Stomach (tissue), 9 donors: Measurements from ENCODE around the gene SMAP2. TPM values are rescaled to one million over a fixed set of nuclear protein-coding genes. Genes with fewer than 3 reads are reported as not detected.
A peak's percentile ranks its signal among the peaks of the same experiment; 100 is the strongest.

Source experiments
- DNase-seq, 2 donors: peaks; one replicate each; pipeline versions ENCODE4 v3.0.0 to v3.0.0-alpha.2; 2013 to 2019
- H3K27ac ChIP-seq, 5 donors: fragments of 200-600 bp in 4 of 5; sonication (generic) in 4 of 5; one replicate each; pipeline ENCODE4 v1.5.1; 2013 to 2019; ENCODE audit warnings: mild to moderate bottlenecking in 1 of 5, moderate library complexity in 1 of 5
- H3K27me3 ChIP-seq, 3 donors: fragments of 200-600 bp; sonication (generic); one replicate each; pipeline ENCODE4 v1.5.1; 2017 to 2019; ENCODE audit warnings: mixed run types in 1 of 3
- H3K36me3 ChIP-seq, 4 donors: fragments of 200-600 bp; sonication (generic); 1 replicate in 3 of 4; 2 replicates in 1 of 4; pipeline ENCODE4 v1.5.1; 2016 to 2019
- H3K4me1 ChIP-seq, 4 donors: fragments of 200-600 bp; sonication (generic); one replicate each; pipeline ENCODE4 v1.5.1; 2016 to 2019
- H3K4me3 ChIP-seq, 4 donors: fragments of 200-600 bp; sonication (generic) in 3 of 4; one replicate each; pipeline ENCODE4 v1.5.1; 2016 to 2019; ENCODE audit warnings: mild to moderate bottlenecking in 1 of 4
- H3K9me3 ChIP-seq, 4 donors: fragments of 200-600 bp; sonication (generic); one replicate each; pipeline ENCODE4 v1.5.1; 2016 to 2019
- CTCF ChIP-seq, 7 experiments: fragments of 450-650 bp in 4 of 7; fragments of 200-600 bp in 3 of 7; sonication (generic) in 3 of 7; IDR thresholded peaks; one replicate each; pipeline ENCODE4 v1.5.1; 2016 to 2019; ENCODE audit warnings: antibody characterized with exemption in 7 of 7, control low read depth in 2 of 7, mild to moderate bottlenecking in 1 of 7
- EP300 ChIP-seq: sonication (generic); formaldehyde crosslinking; IDR thresholded peaks from one replicate; pipeline ENCODE4 v1.6.1; 2017; ENCODE audit warnings: antibody characterized with exemption
- POLR2A ChIP-seq, 4 donors: fragments of 450-650 bp; IDR thresholded peaks; one replicate each; pipeline ENCODE4 v1.6.1; 2016; ENCODE audit warnings: antibody characterized with exemption in 4 of 4, control low read depth in 2 of 4, mild to moderate bottlenecking in 1 of 4, moderate library complexity in 1 of 4
- POLR2AphosphoS5 ChIP-seq, 3 donors: sonication (generic); formaldehyde crosslinking; IDR thresholded peaks; one replicate each; pipeline ENCODE4 v1.6.1; 2016; ENCODE audit warnings: antibody characterized with exemption in 3 of 3
- WGBS, 5 donors: extraction: QIAGEN DNeasy Blood & Tissue Kit in 3 of 5; methylation state at CpG; one replicate each; pipeline versions ENCODE4 v1.1.5 to v1.1.7; 2013 to 2018; 5-methylcytosine and 5-hydroxymethylcytosine counted together
- intact Hi-C: fragments of 100-400 bp; cut with DNase I; formaldehyde crosslinking; loops from one replicate; pipeline ENCODE4 v1.15.1; 2023; ENCODE audit warnings: low total_unique reads
- polyA plus RNA-seq, 3 donors: library from polyadenylated mRNA; stranded (reverse); fragments of 200-250 nt; gene quantifications; one replicate each; pipeline ENCODE4 v1.2.3, GENCODE V29; 2013
- total RNA-seq, 5 donors: library from RNA; depleted of rRNA; stranded (reverse); fragments of >200 nt; gene quantifications; one replicate each; pipeline versions ENCODE4 v1.1.0 to v1.2.3, GENCODE V29; 2014 to 2016
- donor health status: healthy with polysubstance abuse.
- donor health status: Bipolar disorder and iron deficiency.
- donor health status: healthy.

The SMAP2 gene
- total and polyA plus RNA-seq, 8 donors = 21.6 to 58.0 (median 31.8) TPM

- Histone ChIP-seq H3K36me3 (no peaks in the 10 kb centered on the region), H3K4me3 (no peak overlapping the region), H3K27me3 (no peaks in the 10 kb centered on the region), H3K27ac (peak overlapping the region in 4 of 5 donors; percentile 1 to 99 (median 74)), H3K9me3 (no peaks in the 10 kb centered on the region), H3K4me1 (peaks cover 28 to 92% (median 67%) of the 10 kb centered on the region in 4 donors)
- DNase-seq = no peak
- TF ChIP-seq POLR2A (IDR thresholded peaks at IDR 0.05) (no peak), POLR2AphosphoS5 (IDR thresholded peaks at IDR 0.05) (peak in 2 of 3 donors; percentile 13 to 39)
- intact Hi-C loops = no loop called here
- 55 to 69% (median 62%) methylated on average over 1 of the region's 1 CpG for WGBS, 5 donors
Observed at GRCh38 chr1:40396420-40396819, 22.9 kb downstream of the SMAP2 start.

GRCh38 chr1:40397258-40397657 lies 23.7 kb downstream of the SMAP2 start:
- Histone ChIP-seq H3K4me1 (peaks cover 19 to 91% (median 62%) of the 10 kb centered on the region in 4 donors), H3K27ac (peak overlapping the region in 4 of 5 donors; percentile 1 to 99 (median 74)), H3K4me3 (no peak overlapping the region), H3K36me3 (no peaks in the 10 kb centered on the region), H3K27me3 (no peaks in the 10 kb centered on the region), H3K9me3 (no peaks in the 10 kb centered on the region)
- DNase-seq = no peak
- WGBS, 5 donors = 68 to 86% (median 76%) methylated on average over 2 of the region's 2 CpGs
- no peak for TF ChIP-seq POLR2A (IDR thresholded peaks at IDR 0.05)
- TF ChIP-seq POLR2AphosphoS5 (IDR thresholded peaks at IDR 0.05) = no peak
- TF ChIP-seq EP300 = no peak
- no peak for TF ChIP-seq CTCF (IDR thresholded peaks at IDR 0.05)
- intact Hi-C loops = no loop called here

- intact Hi-C loops = loop anchor here (10.0 kb wide), 1 partner anchor 255 kb away; no protein-coding TSS in a partner anchor
- Histone ChIP-seq H3K9me3 (no peaks in the 10 kb centered on the region), H3K27ac (peak overlapping the region in 3 of 5 donors; percentile 5 to 99 (median 33)), H3K4me1 (peaks cover 10 to 91% (median 55%) of the 10 kb centered on the region in 4 donors), H3K36me3 (no peaks in the 10 kb centered on the region), H3K4me3 (no peak overlapping the region), H3K27me3 (no peaks in the 10 kb centered on the region)
- WGBS, 5 donors = 68 to 77% (median 74%) methylated on average over 4 of the region's 4 CpGs
- no peak for DNase-seq
- no peak for TF ChIP-seq POLR2A (IDR thresholded peaks at IDR 0.05)
- no peak for TF ChIP-seq CTCF (IDR thresholded peaks at IDR 0.05)
- no peak for TF ChIP-seq POLR2AphosphoS5 (IDR thresholded peaks at IDR 0.05)
- no peak for TF ChIP-seq EP300
Observed at GRCh38 chr1:40399984-40400704, 26.6 kb downstream of the SMAP2 start.

- no peak for DNase-seq
- Histone ChIP-seq H3K4me3 (no peak overlapping the region), H3K27ac (peak overlapping the region in 1 of 5 donors; percentile 99), H3K36me3 (peaks cover 0 to 4% (median under 1%) of the 10 kb centered on the region in 4 donors), H3K4me1 (peaks cover 0 to 78% (median 46%) of the 10 kb centered on the region in 4 donors), H3K9me3 (no peaks in the 10 kb centered on the region), H3K27me3 (no peaks in the 10 kb centered on the region)
- WGBS, 5 donors = 77 to 91% (median 80%) methylated on average over 7 of the region's 7 CpGs
- TF ChIP-seq CTCF (IDR thresholded peaks at IDR 0.05) (no peak), POLR2AphosphoS5 (IDR thresholded peaks at IDR 0.05) (no peak), POLR2A (IDR thresholded peaks at IDR 0.05) (no peak), EP300 (no peak)
- intact Hi-C loops = loop anchor here (10.0 kb wide), 1 partner anchor 257 kb away; no protein-coding TSS in a partner anchor
Observed at GRCh38 chr1:40401473-40402201, 28.1 kb downstream of the SMAP2 start.
